Activated T-cell treated with anti-CD3 and anti-CD28 coated beads for 1 hour (primary cell): ENCODE results near the gene MMP24.

Experiments
- DNase-seq: peaks from one replicate; pipeline ENCODE4 v3.0.0-alpha.2; 2020; ENCODE audit warnings: low read depth

The MMP24 gene

GRCh38 chr20:35293303-35294292 lies 67.1 kb downstream of the MMP24 start:
- DNase-seq = no peak

- DNase-seq = no peak
Observed at GRCh38 chr20:35294293-35294685, 67.8 kb downstream of the MMP24 start.

- DNase-seq = no peak
Observed at GRCh38 chr20:35295058-35295457, 68.6 kb downstream of the MMP24 start.

- no peak for DNase-seq
Observed at GRCh38 chr20:35295674-35296073, 69.2 kb downstream of the MMP24 start.

GRCh38 chr20:35296101-35296554 lies 69.6 kb downstream of the MMP24 start:
- DNase-seq = no peak

GRCh38 chr20:35297155-35297554 lies 70.7 kb downstream of the MMP24 start:
- DNase-seq = no peak

- no peak for DNase-seq
Observed at GRCh38 chr20:35297740-35298139, 71.2 kb downstream of the MMP24 start.

- DNase-seq = no peak
Observed at GRCh38 chr20:35298264-35298663, 71.8 kb downstream of the MMP24 start.

- DNase-seq = no peak
Observed at GRCh38 chr20:35299780-35300179, 73.3 kb downstream of the MMP24 start.

- no peak for DNase-seq
Observed at GRCh38 chr20:35300469-35301262, 74.2 kb downstream of the MMP24 start.

- no peak for DNase-seq
Observed at GRCh38 chr20:35301426-35301825, 74.9 kb downstream of the MMP24 start.

- no peak for DNase-seq
Observed at GRCh38 chr20:35302421-35303335, 76.2 kb downstream of the MMP24 start.

GRCh38 chr20:35303382-35303734 lies 76.9 kb downstream of the MMP24 start:
- no peak for DNase-seq

- peak; percentile 69 for DNase-seq
Observed at GRCh38 chr20:35303735-35304491, 77.4 kb downstream of the MMP24 start.

GRCh38 chr20:35304956-35305355 lies 78.5 kb downstream of the MMP24 start:
- DNase-seq = no peak

- no peak for DNase-seq
Observed at GRCh38 chr20:35305682-35306556, 79.4 kb downstream of the MMP24 start.

GRCh38 chr20:35306931-35307517 lies 80.5 kb downstream of the MMP24 start:
- DNase-seq = no peak

- DNase-seq = no peak
Observed at GRCh38 chr20:35307666-35308653, 81.5 kb downstream of the MMP24 start.
